ENCODE results near the gene ENO1.

Gene ENO1

GRCh38 chr1:8870103-8870502 is 8.4 kb downstream of the ENO1 start:
- DNase-seq: no peak

GRCh38 chr1:8867878-8868567 is 10.5 kb downstream of the ENO1 start:
- DNase-seq: no peak

- DNase-seq: no peak
Observed at GRCh38 chr1:8866792-8867415, 11.6 kb downstream of the ENO1 start.

- DNase-seq: no peak
Observed at GRCh38 chr1:8866173-8866791, 12.2 kb downstream of the ENO1 start.

GRCh38 chr1:8864713-8865344 is 13.7 kb downstream of the ENO1 start:
- DNase-seq: no peak

- no peak for DNase-seq
Observed at GRCh38 chr1:8863794-8864233, 14.7 kb downstream of the ENO1 start.

- DNase-seq: no peak
Observed at GRCh38 chr1:8863138-8863537, 15.3 kb downstream of the ENO1 start.

- DNase-seq: no peak
Observed at GRCh38 chr1:8862528-8862927, 16.0 kb downstream of the ENO1 start.

GRCh38 chr1:8860738-8861516 is 17.6 kb downstream of the ENO1 start:
- DNase-seq: no peak

- peak; percentile 58 for DNase-seq
Observed at GRCh38 chr1:8858888-8859706, 19.4 kb downstream of the ENO1 start.

- peak; percentile 47 for DNase-seq
Observed at GRCh38 chr1:8858112-8858668, 20.3 kb downstream of the ENO1 start.

- DNase-seq: no peak
Observed at GRCh38 chr1:8856689-8857412, 21.6 kb downstream of the ENO1 start.

GRCh38 chr1:8854240-8854639 is 24.2 kb downstream of the ENO1 start:
- DNase-seq: no peak

- DNase-seq: no peak
Observed at GRCh38 chr1:8851060-8851459, 27.4 kb downstream of the ENO1 start.

GRCh38 chr1:8848663-8849386 is 29.7 kb downstream of the ENO1 start:
- DNase-seq: peak; percentile 95

GRCh38 chr1:8847990-8848389 is 30.5 kb downstream of the ENO1 start:
- peak; percentile 53 for DNase-seq

GRCh38 chr1:8846263-8846662 is 32.2 kb downstream of the ENO1 start:
- no peak for DNase-seq

GRCh38 chr1:8845104-8846097 is 33.1 kb downstream of the ENO1 start:
- no peak for DNase-seq

GRCh38 chr1:8844501-8845006 is 33.9 kb downstream of the ENO1 start:
- peak; percentile 57 for DNase-seq

All from femur (tissue), 1 donor.